ENCODE measurements around the gene NDUFAF5.

NDUFAF5 gene

GRCh38 chr20:13778827-13779226, 6.0 kb upstream of the NDUFAF5 start:
- no peak for DNase-seq

GRCh38 chr20:13783528-13783927, 1.3 kb upstream of the NDUFAF5 start:
- DNase-seq: no peak

DNA sequence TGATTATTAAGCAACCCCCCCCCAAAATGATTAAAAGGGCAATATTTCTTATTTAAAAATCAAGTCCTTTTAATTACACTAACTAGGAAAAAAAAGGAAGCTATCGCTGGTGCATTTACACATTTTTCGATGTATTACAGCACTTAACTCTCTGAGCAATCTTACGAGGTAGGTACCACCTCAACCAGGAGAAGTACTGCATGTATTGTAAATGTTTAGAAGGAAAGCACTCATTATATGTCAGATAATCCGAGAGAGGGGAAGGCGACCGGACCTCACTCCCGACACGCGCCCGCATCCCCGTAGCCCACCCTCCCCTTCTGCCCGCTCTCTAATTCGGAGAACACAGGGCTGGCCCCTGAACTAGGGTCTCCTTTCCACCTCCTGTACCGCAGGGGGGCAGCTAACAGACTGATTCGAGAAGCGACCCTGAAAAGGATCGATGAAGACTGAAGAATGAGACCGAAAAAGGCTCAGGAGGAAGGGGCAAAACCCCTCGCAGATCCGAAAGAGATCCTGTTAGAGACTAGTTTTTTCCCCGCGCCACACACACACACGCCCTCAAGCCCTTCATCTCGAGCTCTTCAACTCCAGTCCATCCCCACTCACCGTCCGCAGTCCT, 446 bp upstream of the NDUFAF5 start:
- DNase-seq: no peak

DNA sequence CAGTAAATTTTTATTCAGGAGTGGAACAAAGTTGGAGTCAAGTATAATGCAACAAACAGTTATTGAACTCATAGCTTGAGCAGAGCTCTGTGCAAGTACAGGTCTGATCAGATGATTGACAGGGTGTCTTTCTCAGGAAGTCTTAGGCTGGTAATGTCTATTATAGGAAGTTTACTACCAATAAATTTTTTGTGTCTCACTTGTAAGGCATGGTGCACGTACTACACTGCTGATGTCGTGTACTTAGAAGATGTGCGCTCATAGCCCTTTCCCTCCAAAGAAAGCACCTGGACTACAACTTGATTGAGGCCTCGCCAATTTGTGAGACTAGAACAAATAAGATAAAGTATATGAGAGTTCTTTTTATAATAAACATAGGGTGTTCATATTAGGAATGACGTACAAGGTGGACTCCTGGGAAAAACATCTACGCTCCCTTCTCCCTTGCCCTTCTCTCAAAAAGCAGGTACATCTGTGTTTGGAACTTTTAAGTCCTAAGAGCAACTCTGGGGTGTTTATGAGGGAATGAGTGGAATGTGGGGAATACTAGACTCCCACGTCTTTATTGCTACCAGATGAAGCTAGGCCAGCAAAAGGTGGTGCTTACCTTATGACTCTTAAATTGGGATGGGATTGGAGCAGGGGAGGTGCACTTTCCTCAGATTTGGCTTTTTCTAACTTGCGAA, 1.5 kb downstream of the NDUFAF5 start:
- DNase-seq: no peak

DNA sequence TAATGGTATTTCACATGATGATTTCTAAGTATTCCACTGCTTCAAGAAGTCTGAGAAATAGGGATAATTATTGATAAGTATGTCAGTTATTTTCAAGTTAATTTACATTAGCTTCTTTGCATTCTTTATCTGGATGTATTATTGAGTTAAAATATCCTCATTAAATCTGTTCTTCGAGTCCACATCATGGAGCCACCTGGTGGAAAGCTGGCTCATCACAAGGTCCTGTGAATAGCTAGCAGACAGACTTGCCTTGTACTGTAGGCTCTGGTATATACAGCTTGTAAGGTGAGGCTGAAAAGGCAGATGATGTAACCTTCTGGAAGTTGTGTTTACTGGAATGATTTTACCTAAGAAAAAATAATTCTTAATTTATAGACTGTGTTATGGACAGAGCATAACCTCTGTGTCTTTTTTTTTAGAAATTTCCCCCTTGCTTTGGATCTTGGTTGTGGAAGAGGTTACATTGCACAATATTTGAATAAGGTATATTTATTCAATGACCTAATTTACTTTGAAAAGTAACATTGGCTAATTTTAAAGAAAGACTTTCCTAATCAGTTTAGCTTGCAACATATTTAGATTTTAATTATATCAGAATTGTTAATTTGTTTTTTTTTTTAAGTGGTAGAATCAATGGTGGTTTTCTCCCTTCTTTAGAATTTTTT, 3.5 kb downstream of the NDUFAF5 start:
- peak; percentile 55 for DNase-seq

- no peak for DNase-seq
These were observed 5.9 kb downstream of the NDUFAF5 start for GRCh38 chr20:13790708-13791107.

DNA sequence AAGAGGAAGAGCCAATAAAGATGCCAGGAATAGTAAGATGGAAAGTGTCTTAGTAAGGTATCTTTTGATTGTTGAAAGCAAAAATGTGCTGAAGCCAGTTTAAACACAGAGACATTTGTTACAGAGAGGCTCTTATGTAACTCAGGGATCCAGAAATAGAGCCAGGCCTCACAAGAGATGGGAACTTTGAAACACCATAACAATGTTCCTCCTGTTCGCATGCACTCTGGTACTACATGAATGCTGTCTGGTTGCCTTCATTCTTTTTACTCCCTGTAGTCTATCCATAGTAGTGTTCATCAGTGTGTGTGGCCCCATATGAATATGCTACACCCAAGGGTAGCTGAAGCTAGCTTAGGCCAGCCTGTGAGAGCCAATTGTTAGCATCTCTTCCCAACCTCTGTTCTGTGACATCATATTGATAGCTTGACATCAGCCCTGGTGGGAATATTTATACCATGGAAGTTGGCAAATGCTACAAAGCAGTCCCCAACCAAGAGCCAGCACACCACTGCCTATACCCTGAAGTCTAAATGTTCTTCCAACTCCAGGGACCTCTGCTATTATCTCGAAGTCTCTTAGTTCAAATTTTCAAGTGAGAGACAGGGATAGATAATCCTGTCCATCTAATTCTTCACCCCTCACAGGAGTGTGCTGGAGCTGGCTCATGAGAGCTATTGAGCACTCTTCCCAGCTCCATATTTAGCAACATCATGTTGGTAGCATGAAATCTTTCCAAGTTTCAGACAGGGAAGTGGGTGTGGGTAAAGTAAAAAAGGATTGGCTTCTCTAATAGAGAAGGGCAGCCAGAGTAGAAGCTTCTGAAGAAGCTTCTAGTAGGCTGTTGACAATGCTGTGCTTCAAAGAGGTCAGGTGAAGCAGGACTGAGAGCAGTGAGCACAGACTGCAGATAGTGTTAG, 7.0 kb downstream of the NDUFAF5 start:
- DNase-seq: no peak

DNA sequence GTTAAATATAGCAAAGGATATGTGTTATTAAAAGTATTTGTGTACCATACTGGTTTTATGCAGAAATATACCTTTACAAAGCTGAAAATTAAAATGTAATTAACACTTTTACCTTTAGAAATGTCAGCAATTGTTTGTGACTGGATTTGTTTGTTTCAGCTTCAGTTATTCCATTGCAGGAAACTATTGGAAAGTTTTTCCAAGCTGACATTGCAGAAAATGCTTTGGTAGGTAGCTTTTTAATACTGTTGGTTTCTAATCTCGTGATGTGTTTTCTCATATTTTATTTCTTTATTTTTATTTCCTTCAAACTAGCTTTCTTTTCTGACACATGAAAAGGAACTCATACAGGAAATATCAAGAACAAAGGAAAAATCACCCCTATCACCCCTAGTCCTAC, 8.2 kb downstream of the NDUFAF5 start:
- DNase-seq: no peak

DNA sequence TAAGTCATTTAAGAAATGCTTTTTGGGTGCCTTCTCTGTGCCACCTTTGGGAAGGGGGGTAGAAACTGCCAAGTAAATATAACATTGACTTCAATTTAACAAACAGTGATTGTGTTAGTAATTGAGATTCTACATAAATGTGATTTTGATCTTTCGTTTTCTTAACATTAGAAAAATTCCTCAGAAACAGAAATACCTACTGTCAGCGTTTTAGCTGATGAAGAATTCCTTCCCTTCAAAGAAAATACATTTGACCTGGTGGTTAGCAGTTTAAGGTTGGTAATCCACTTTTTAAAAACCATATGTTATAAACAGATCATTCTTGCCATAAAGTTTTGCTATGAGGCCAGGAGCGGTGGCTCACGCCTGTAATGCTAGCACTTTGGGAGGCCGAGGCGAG, 9.8 kb downstream of the NDUFAF5 start:
- no peak for DNase-seq

DNA sequence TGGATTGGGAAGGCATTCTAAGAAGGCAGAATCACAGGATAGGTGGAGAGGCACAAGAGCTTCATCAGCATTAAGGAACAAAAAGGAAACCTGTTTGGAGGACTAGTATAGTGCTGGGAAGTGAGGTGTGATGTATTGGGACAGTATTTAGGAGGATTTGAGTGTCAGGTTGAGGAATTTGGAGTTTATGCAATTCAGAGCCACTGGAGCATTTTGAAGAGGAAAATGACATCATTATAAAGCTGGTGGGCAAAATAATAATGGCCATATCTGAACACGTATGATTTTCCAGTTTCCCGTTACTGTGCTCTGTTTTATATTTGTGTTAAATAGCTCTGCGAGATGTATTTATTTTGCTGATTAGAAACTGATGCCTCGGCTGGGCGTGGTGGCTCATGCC, 14.2 kb downstream of the NDUFAF5 start:
- DNase-seq: no peak

GRCh38 chr20:13799974-13800373, 15.1 kb downstream of the NDUFAF5 start:
- DNase-seq: no peak

- DNase-seq: no peak
These were observed 15.9 kb downstream of the NDUFAF5 start for GRCh38 chr20:13800728-13801134.

DNA sequence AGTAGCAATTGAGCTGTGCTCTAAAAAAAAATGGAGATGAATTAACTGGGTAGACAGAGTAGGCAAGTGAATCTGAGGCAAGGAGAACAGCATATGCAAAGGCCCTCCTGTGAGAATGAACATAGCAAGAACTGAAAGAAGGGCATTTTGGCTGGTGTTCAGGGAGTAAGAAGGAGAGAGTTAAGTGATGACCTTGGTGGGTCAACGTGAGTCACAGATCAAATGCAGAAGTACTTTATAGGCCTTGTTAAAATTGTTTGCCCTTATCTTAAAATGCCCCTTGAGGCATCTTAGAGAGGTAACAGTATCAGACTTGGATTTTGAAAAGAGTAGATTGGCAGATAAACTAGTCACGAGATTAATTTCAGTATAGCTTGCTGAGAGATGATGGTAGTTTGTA, 24.5 kb downstream of the NDUFAF5 start:
- no peak for DNase-seq

GRCh38 chr20:13809855-13810254, 25.0 kb downstream of the NDUFAF5 start:
- no peak for DNase-seq

GRCh38 chr20:13810446-13810845, 25.6 kb downstream of the NDUFAF5 start:
- DNase-seq: no peak

DNA sequence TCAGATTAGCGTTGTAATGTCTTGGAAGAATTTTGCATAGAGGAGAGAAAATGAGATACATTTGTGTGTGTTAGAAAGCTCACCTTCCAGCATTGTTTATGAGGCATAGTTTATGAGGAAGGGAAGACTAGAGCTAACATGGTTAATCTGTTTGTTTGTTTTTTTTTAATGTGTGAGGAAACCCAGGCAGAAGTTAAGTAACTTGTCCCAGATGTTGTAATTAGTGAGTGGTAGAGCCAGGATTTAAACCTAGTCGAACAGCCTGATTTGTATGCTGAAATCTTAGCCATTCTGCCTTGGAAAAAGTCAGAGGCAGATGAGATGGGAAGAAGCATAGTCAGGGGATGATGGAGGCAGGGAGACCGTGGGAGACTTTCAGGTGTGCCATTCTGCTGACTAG, 29.1 kb downstream of the NDUFAF5 start:
- DNase-seq: no peak

- DNase-seq: no peak
These were observed 29.8 kb downstream of the NDUFAF5 start for GRCh38 chr20:13814672-13815071.

DNA sequence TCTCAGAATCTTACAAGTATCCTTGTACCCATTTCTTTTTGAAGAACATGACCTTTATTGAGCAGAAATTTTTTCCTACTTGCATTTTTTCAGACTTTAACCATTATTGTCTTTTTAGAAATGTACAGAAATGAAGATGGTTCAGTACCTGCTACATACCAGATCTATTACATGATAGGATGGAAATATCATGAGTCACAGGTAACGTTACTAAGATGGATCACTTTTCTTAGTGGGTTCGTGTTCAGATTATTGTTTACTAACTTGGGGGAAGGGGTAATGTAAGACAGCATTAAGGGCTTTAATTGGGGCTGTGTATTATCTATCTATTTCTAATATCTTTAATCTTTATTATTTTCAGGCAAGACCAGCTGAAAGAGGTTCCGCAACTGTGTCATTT, 31.9 kb downstream of the NDUFAF5 start:
- DNase-seq: no peak

GRCh38 chr20:13817342-13817741, 32.5 kb downstream of the NDUFAF5 start:
- no peak for DNase-seq

DNA sequence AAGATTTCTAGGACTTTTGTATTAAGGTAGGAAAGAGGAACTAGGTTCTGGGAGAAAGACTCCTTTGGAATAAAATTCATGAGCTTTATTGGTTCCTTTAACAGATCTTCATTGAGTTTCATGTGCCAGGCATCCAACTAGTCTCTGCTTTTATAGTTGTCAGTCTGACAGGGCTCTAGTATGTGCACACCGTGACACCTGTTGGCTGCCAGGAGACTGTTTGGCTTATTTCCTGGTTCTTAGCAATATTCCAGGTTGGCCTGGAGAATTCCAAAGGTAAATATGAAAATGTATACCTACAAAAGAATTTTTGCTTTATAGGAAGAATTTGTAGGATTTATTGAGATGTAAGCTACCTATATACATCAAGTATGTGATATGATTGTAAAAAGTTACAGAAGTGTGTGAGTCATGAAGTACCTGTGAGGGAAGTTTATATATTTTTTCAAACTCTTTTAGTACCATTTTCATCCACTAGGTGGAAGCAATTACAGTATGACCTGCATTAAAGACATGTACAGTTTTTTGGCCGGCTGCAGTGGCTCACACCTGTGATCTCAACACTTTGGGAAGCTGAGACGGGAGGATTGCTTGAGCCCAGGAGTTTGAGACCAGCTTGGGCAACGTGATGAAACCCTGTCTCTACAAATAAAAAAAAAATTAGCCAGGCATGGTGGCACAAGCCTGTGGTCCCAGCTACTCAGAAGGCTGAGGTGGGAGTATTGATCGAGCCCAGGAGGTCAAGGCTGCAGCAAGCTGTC, 35.2 kb downstream of the NDUFAF5 start:
- peak; percentile 48 for DNase-seq

GRCh38 chr20:13821876-13822275, 37.0 kb downstream of the NDUFAF5 start:
- DNase-seq: no peak

- DNase-seq: no peak
These were observed 37.6 kb downstream of the NDUFAF5 start for GRCh38 chr20:13822459-13822858.

- DNase-seq: no peak
These were observed 39.6 kb downstream of the NDUFAF5 start for GRCh38 chr20:13824459-13824858.

Data from CD4-positive, alpha-beta T cell treated with Interleukin-17A for 1 hour (primary cell).